ENCODE measurements around the gene GPC3.

Gene GPC3

GRCh38 chrX:133859336-133859735 is 126.1 kb downstream of the GPC3 start:
- no peak overlapping the region for H3K9ac ChIP-seq
- no peak for TF ChIP-seq Cebpa-rat (IDR thresholded peaks at IDR 0.05)
- no peaks in the 10 kb centered on the region for H3K4me1 ChIP-seq
- no peaks in the 10 kb centered on the region for H3K9me3 ChIP-seq
- H4K20me1 ChIP-seq = no peaks in the 10 kb centered on the region; the same call in 1 of the 2 replicates
- H3K27ac ChIP-seq = no peak overlapping the region
- H3K4me3 ChIP-seq = no peak overlapping the region
- H3K36me3 ChIP-seq = no peaks in the 10 kb centered on the region
- peaks cover 77% of the 10 kb centered on the region for H3K27me3 ChIP-seq
- no peak overlapping the region for H3K4me2 ChIP-seq

- H3K4me3 ChIP-seq = no peak overlapping the region
- no peak overlapping the region for H3K9ac ChIP-seq
- H3K27me3 ChIP-seq = peaks cover 79% of the 10 kb centered on the region
- no peaks in the 10 kb centered on the region for H3K4me1 ChIP-seq
- H4K20me1 ChIP-seq = no peaks in the 10 kb centered on the region; the same call in 1 of the 2 replicates
- H3K36me3 ChIP-seq = no peaks in the 10 kb centered on the region
- no peak overlapping the region for H3K27ac ChIP-seq
- H3K9me3 ChIP-seq = no peaks in the 10 kb centered on the region
- H3K4me2 ChIP-seq = no peak overlapping the region
- no peak for TF ChIP-seq Cebpa-rat (IDR thresholded peaks at IDR 0.05)
Observed at GRCh38 chrX:133857640-133858269, 127.6 kb downstream of the GPC3 start.

GRCh38 chrX:133856819-133857218 is 128.6 kb downstream of the GPC3 start:
- Histone ChIP-seq H3K27ac (no peak overlapping the region), H3K36me3 (no peaks in the 10 kb centered on the region), H3K4me2 (no peak overlapping the region), H3K9me3 (no peaks in the 10 kb centered on the region), H4K20me1 (no peaks in the 10 kb centered on the region; the same call in 1 of the 2 replicates), H3K27me3 (peaks cover 82% of the 10 kb centered on the region), H3K4me3 (no peak overlapping the region), H3K9ac (no peak overlapping the region), H3K4me1 (no peaks in the 10 kb centered on the region)
- no peak for TF ChIP-seq Cebpa-rat (IDR thresholded peaks at IDR 0.05)

GRCh38 chrX:133854290-133854689 is 131.1 kb downstream of the GPC3 start:
- Histone ChIP-seq H3K9ac (no peak overlapping the region), H3K27me3 (peaks cover 82% of the 10 kb centered on the region)

GRCh38 chrX:133852837-133853356 is 132.5 kb downstream of the GPC3 start:
- Histone ChIP-seq H3K4me3 (no peak overlapping the region), H3K27me3 (peaks cover 84% of the 10 kb centered on the region), H3K27ac (no peak overlapping the region), H3K36me3 (no peaks in the 10 kb centered on the region), H3K9me3 (no peaks in the 10 kb centered on the region), H4K20me1 (no peaks in the 10 kb centered on the region; the same call in 1 of the 2 replicates), H3K4me2 (no peak overlapping the region), H3K9ac (no peak overlapping the region), H3K4me1 (no peaks in the 10 kb centered on the region)
- TF ChIP-seq Cebpa-rat (IDR thresholded peaks at IDR 0.05) = no peak

More at GRCh38 chrX:133854290-133854689, 131.1 kb downstream of the GPC3 start:
- Histone ChIP-seq H3K9me3 (no peaks in the 10 kb centered on the region), H3K36me3 (no peaks in the 10 kb centered on the region), H3K27ac (no peak overlapping the region), H3K4me3 (no peak overlapping the region), H4K20me1 (no peaks in the 10 kb centered on the region; the same call in 1 of the 2 replicates), H3K4me1 (no peaks in the 10 kb centered on the region), H3K4me2 (no peak overlapping the region)
- TF ChIP-seq Cebpa-rat (IDR thresholded peaks at IDR 0.05) = no peak

GRCh38 chrX:133852401-133852800 is 133.0 kb downstream of the GPC3 start:
- Histone ChIP-seq H3K9ac (no peak overlapping the region), H3K4me2 (no peak overlapping the region), H3K9me3 (no peaks in the 10 kb centered on the region), H3K27me3 (peaks cover 84% of the 10 kb centered on the region), H3K4me3 (no peak overlapping the region), H3K36me3 (no peaks in the 10 kb centered on the region), H4K20me1 (no peaks in the 10 kb centered on the region; the same call in 1 of the 2 replicates), H3K4me1 (no peaks in the 10 kb centered on the region), H3K27ac (no peak overlapping the region)
- no peak for TF ChIP-seq Cebpa-rat (IDR thresholded peaks at IDR 0.05)

- Histone ChIP-seq H3K4me3 (no peak overlapping the region), H3K9me3 (no peaks in the 10 kb centered on the region), H3K36me3 (no peaks in the 10 kb centered on the region), H4K20me1 (no peaks in the 10 kb centered on the region; the same call in 1 of the 2 replicates), H3K4me2 (no peak overlapping the region), H3K27ac (no peak overlapping the region), H3K4me1 (no peaks in the 10 kb centered on the region), H3K27me3 (peaks cover 91% of the 10 kb centered on the region), H3K9ac (no peak overlapping the region)
- no peak for TF ChIP-seq Cebpa-rat (IDR thresholded peaks at IDR 0.05)
Observed at GRCh38 chrX:133850399-133850798, 135.0 kb downstream of the GPC3 start.

GRCh38 chrX:133849676-133850075 is 135.7 kb downstream of the GPC3 start:
- no peak overlapping the region for H3K4me3 ChIP-seq
- no peaks in the 10 kb centered on the region for H3K36me3 ChIP-seq
- no peak overlapping the region for H3K4me2 ChIP-seq
- H3K9me3 ChIP-seq = no peaks in the 10 kb centered on the region
- H3K4me1 ChIP-seq = no peaks in the 10 kb centered on the region
- peaks cover 93% of the 10 kb centered on the region for H3K27me3 ChIP-seq
- TF ChIP-seq Cebpa-rat (IDR thresholded peaks at IDR 0.05) = no peak
- H3K27ac ChIP-seq = no peak overlapping the region
- H4K20me1 ChIP-seq = no peaks in the 10 kb centered on the region; the same call in 1 of the 2 replicates
- no peak overlapping the region for H3K9ac ChIP-seq

GRCh38 chrX:133847340-133847994 is 137.9 kb downstream of the GPC3 start:
- Histone ChIP-seq H4K20me1 (no peaks in the 10 kb centered on the region; the same call in 1 of the 2 replicates), H3K4me1 (no peaks in the 10 kb centered on the region), H3K27ac (no peak overlapping the region), H3K9me3 (no peaks in the 10 kb centered on the region), H3K4me2 (no peak overlapping the region), H3K36me3 (no peaks in the 10 kb centered on the region), H3K9ac (no peak overlapping the region), H3K27me3 (peaks cover 94% of the 10 kb centered on the region), H3K4me3 (no peak overlapping the region)
- no peak for TF ChIP-seq Cebpa-rat (IDR thresholded peaks at IDR 0.05)

GRCh38 chrX:133846311-133846710 is 139.1 kb downstream of the GPC3 start:
- H3K9ac ChIP-seq = no peak overlapping the region
- no peak overlapping the region for H3K4me2 ChIP-seq
- TF ChIP-seq Cebpa-rat (IDR thresholded peaks at IDR 0.05) = no peak
- no peaks in the 10 kb centered on the region; the same call in 1 of the 2 replicates for H4K20me1 ChIP-seq
- H3K9me3 ChIP-seq = no peaks in the 10 kb centered on the region
- no peaks in the 10 kb centered on the region for H3K4me1 ChIP-seq
- peaks cover 91% of the 10 kb centered on the region for H3K27me3 ChIP-seq
- H3K36me3 ChIP-seq = no peaks in the 10 kb centered on the region
- no peak overlapping the region for H3K4me3 ChIP-seq
- H3K27ac ChIP-seq = no peak overlapping the region

All from BLaER1 (cell line).